Measurements from ENCODE around the gene VAV2. TPM values are rescaled to one million over a fixed set of nuclear protein-coding genes. Genes with fewer than 3 reads are reported as not detected.

VAV2 gene
- total and polyA plus RNA-seq, 5 donors: 4.7 to 11.4 (median 7.4) TPM

DNA sequence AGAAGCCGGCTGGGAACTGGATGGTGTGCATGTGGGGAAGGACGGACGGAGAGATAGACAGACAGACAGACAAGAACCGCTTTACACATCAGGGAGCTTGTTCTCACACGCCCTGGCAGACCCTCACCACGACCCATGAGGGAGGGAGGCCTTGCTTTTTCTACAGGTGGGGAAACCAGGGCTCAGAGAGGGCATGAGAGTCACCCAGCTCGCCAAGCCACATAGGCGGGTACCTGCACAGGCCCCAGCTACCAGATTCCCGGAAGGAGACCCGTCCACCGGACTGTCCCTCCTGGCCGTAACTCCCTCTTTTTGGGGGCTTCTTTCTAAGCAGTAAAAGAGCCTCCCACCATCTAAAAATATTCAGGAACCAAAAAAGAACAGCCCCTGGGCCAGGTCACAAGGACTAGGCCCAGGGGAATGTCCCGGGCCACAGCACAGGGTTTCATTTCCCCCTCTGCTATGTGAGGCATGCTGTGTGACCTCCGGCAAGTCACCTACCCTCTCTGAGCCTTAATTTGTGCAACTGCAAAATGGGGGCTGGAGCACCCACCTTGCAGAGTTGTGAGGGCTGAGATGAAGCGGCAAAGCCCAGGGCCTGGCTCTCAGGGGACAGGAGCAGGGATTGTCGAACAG lies 169.6 kb downstream of the VAV2 start:
- intact Hi-C loops (cut with DNase I): loop anchor here in 1 of 4 donors (10.0 kb wide), 1 partner anchor 72 kb away; no protein-coding TSS in a partner anchor
- ATAC-seq: no peak
- H3K27me3 ChIP-seq (ENCODE audit: control insufficient read depth, insufficient read depth): no peaks in the 10 kb centered on the region
- no peak overlapping the region for H3K4me3 ChIP-seq (ENCODE audit: low read length)
- no peaks in the 10 kb centered on the region for H3K4me1 ChIP-seq (ENCODE audit: control insufficient read depth, insufficient read depth, low read length)
- no peak overlapping the region for H3K27ac ChIP-seq (ENCODE audit: low read length)
- H3K9me3 ChIP-seq (ENCODE audit: control insufficient read depth, low read length): no peaks in the 10 kb centered on the region
- WGBS: 95% methylated on average over 16 of the region's 16 CpGs
- no peak for DNase-seq

DNA sequence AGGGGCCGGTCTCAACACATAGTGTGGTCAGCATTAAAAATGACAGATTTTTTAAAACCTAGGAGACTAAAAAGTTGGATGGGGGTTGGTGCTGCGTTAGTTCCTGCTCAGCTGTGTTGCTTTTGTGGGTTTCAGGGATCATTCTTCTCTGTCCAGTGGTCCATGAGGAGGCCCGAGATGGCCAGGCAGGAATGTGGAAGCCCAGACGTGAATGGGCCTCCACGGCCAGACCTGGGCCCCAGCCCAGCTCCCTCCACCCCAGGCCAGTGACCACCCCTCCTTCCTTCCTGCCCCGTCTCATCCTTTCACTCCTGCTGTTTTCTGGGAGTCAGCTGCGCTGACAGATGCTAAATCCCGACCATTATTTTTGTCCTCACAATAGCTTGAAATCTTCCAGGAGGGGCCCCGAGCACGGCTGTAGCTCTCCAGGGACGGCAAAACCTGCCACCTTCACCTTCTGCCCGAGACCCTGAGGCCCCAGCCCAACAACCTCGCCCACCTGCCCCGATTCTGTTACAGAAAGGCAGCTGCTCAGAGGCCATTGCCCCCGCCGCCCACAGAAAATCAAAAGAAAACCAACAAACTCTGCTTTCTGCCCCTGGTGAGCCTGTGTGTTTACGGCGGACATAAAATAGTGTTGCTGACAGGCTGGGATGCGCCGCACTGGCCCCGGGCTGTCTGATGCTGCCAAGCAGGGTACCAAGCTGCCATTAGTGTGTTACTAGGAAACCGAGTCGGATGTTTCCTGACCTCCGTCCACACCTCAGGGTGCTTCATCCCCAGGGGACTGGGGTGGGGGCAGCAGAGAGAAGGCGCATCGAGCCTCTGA lies 170.3 kb downstream of the VAV2 start:
- H3K4me1 ChIP-seq (ENCODE audit: control insufficient read depth, insufficient read depth, low read length): no peaks in the 10 kb centered on the region
- intact Hi-C loops (cut with DNase I): loop anchor here in 1 of 4 donors (10.0 kb wide), 1 partner anchor 73 kb away; no protein-coding TSS in a partner anchor
- DNase-seq: peak in 1 of 3 donors; percentile 15
- H3K9me3 ChIP-seq (ENCODE audit: control insufficient read depth, low read length): no peaks in the 10 kb centered on the region
- H3K4me3 ChIP-seq (ENCODE audit: low read length): no peak overlapping the region
- H3K27me3 ChIP-seq (ENCODE audit: control insufficient read depth, insufficient read depth): no peaks in the 10 kb centered on the region
- no peak overlapping the region for H3K27ac ChIP-seq (ENCODE audit: low read length)
- WGBS: 86% methylated on average over 26 of the region's 26 CpGs
- no peak for ATAC-seq

DNA sequence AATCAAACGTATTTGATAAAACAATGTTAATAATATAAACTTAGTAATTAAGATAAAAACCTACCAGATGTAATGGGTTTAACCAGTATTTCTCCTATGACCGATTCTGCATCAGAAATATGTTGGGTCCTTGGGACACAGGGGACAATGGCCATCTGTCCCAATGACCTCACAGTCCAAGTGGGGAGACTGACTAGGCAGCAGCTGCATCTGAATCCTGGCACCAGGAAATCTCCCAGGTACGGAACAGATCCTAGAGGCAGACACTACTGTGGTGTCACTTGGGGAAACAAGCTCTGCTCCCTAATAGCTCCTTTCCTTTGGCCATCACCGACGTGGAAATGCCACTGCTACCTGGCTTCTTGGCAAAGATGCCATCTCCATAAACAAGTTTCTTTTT lies 172.2 kb downstream of the VAV2 start:
- Histone ChIP-seq H3K27me3 (ENCODE audit: control insufficient read depth, insufficient read depth) (no peaks in the 10 kb centered on the region), H3K4me3 (ENCODE audit: low read length) (no peak overlapping the region), H3K4me1 (ENCODE audit: control insufficient read depth, insufficient read depth, low read length) (no peaks in the 10 kb centered on the region), H3K27ac (ENCODE audit: low read length) (no peak overlapping the region), H3K9me3 (ENCODE audit: control insufficient read depth, low read length) (no peaks in the 10 kb centered on the region)
- 92% methylated on average over 5 of the region's 5 CpGs for WGBS
- ATAC-seq (no peak), DNase-seq (no peak)
- intact Hi-C loops (cut with DNase I): loop anchor here in 1 of 4 donors (10.0 kb wide), 1 partner anchor 75 kb away; no protein-coding TSS in a partner anchor

DNA sequence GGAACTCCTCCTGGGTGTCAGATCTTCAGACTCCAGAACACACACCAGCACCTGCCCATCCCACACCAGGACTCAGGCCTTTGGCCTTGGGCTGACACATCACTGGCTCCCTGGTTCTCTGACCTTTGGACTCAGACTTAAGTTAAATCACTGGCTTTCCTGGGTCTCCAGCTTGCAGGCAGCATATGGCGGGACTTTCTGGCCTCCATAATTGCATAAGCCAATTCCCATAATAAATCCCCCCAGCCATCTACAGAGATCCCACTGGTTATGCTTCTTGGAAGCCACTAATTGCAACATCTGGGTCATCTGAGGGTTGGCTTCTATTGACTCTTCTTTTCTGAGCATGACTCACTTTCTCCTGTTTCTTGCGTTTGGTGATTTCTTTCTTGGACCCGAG lies 173.7 kb downstream of the VAV2 start:
- Histone ChIP-seq H3K4me1 (ENCODE audit: control insufficient read depth, insufficient read depth, low read length) (peaks cover 4% of the 10 kb centered on the region), H3K27me3 (ENCODE audit: control insufficient read depth, insufficient read depth) (no peaks in the 10 kb centered on the region), H3K27ac (ENCODE audit: low read length) (no peak overlapping the region), H3K9me3 (ENCODE audit: control insufficient read depth, low read length) (no peaks in the 10 kb centered on the region), H3K4me3 (ENCODE audit: low read length) (no peak overlapping the region)
- no peak for ATAC-seq
- no peak for DNase-seq
- 91% methylated on average over 3 of the region's 3 CpGs for WGBS
- intact Hi-C loops (cut with DNase I): no loop called here

DNA sequence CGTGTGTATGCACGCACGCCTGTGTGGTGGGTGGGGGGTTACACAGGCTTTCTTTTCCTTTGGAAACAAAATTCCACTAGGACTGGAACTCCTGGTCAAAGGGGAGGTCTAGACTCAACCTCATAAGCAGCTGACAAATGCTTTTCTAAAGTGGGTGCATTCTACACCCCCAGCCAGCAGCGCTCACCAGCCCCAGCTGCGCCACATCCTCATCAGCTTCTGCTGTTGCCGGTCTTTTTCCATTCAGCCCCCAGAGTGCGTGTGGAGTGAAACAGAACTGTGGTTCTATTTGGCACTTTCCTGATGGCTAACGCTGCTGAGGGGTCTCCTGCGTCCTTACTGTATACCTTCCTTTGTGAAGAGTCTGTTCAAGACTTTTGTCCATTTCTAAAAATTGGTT lies 176.3 kb downstream of the VAV2 start:
- Histone ChIP-seq H3K4me1 (ENCODE audit: control insufficient read depth, insufficient read depth, low read length) (peaks cover 4% of the 10 kb centered on the region), H3K9me3 (ENCODE audit: control insufficient read depth, low read length) (no peaks in the 10 kb centered on the region), H3K27me3 (ENCODE audit: control insufficient read depth, insufficient read depth) (no peaks in the 10 kb centered on the region), H3K4me3 (ENCODE audit: low read length) (no peak overlapping the region), H3K27ac (ENCODE audit: low read length) (no peak overlapping the region)
- 96% methylated on average over 9 of the region's 9 CpGs for WGBS
- ATAC-seq: no peak
- intact Hi-C loops (cut with DNase I): no loop called here
- DNase-seq: no peak

DNA sequence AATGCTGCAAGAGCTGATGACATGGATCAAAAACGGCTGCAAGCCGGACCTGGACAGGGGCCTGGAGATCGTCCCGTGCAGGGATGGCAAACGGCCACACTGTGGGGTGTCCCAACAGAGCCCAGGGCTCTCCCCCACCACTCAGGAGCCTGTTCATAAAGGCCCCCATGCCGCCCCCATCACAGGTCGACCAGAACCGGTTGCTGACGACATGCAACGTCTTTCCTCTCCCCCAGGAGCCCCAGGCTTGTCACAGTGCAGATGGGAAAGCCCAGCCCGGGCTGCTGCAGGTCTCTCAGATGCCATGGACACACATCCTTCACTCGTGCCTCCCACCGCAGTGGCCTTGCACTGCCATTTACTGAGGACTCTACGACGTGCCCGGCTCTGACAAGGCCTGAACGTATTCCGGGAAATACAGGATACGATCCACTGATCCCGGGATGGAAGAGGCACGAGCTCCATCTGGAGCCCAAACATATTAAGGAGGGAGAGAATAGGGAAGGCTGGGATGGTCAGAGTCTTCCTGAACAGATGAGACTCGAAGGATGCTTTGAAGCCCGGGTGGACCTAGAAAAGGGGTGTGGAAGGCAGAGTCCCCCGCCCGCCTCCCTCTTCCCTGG lies 177.4 kb downstream of the VAV2 start:
- intact Hi-C loops (cut with DNase I): no loop called here
- WGBS: 49% methylated on average over 25 of the region's 25 CpGs
- no peak overlapping the region for H3K4me3 ChIP-seq (ENCODE audit: low read length)
- no peaks in the 10 kb centered on the region for H3K27me3 ChIP-seq (ENCODE audit: control insufficient read depth, insufficient read depth)
- no peaks in the 10 kb centered on the region for H3K9me3 ChIP-seq (ENCODE audit: control insufficient read depth, low read length)
- ATAC-seq (peak in 1 of 2 donors; percentile 5), DNase-seq (peak in 1 of 3 donors; percentile 87)
- H3K4me1 ChIP-seq (ENCODE audit: control insufficient read depth, insufficient read depth, low read length): peaks cover 4% of the 10 kb centered on the region
- no peak overlapping the region for H3K27ac ChIP-seq (ENCODE audit: low read length)

DNA sequence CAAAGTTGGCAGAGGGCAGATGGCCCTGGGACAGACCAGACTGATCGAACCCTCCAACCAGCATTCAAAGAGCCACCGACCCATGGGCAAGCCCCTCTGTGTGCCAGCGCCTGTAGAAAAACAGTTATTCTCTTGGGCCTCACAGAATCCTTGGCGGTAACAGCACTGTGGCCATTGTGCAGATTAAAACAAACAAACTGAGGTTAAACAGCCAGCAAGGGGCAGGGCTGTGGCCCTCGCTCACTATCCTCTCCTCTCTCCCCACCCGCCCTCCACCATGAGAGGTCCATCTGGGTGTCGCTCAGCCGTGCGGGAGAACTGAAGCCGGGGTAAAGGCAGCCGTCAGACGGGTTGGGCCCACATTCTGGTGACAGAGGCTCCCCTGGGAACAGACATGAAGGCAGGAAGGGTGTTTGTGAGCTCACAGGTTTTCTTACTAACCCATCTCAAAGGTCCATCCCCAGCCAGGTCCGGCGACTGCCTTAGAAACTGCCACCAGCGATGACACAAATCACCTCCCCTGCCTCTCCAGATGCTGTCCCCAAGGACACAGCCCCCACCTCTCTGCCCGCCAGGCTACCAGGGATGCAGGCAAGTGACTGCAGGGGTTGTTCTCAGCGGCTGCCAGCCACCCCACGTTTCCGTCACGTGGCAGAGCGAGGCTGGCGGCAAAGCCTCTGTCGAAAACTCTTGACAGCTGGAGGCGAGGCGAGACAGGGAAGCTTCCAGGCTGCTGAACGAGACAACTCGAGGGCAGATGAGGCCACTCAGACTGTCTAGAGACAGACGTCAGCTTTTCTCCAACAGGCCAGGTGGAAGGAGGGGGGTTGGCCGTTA lies 178.2 kb downstream of the VAV2 start:
- WGBS: 61% methylated on average over 29 of the region's 29 CpGs
- Histone ChIP-seq H3K4me3 (ENCODE audit: low read length) (no peak overlapping the region), H3K27ac (ENCODE audit: low read length) (no peak overlapping the region), H3K9me3 (ENCODE audit: control insufficient read depth, low read length) (no peaks in the 10 kb centered on the region), H3K27me3 (ENCODE audit: control insufficient read depth, insufficient read depth) (no peaks in the 10 kb centered on the region), H3K4me1 (ENCODE audit: control insufficient read depth, insufficient read depth, low read length) (peaks cover 4% of the 10 kb centered on the region)
- ATAC-seq (peak; percentile 83 to 91), DNase-seq (peak in 2 of 3 donors; percentile 80 to 84)
- intact Hi-C loops (cut with DNase I): no loop called here

DNA sequence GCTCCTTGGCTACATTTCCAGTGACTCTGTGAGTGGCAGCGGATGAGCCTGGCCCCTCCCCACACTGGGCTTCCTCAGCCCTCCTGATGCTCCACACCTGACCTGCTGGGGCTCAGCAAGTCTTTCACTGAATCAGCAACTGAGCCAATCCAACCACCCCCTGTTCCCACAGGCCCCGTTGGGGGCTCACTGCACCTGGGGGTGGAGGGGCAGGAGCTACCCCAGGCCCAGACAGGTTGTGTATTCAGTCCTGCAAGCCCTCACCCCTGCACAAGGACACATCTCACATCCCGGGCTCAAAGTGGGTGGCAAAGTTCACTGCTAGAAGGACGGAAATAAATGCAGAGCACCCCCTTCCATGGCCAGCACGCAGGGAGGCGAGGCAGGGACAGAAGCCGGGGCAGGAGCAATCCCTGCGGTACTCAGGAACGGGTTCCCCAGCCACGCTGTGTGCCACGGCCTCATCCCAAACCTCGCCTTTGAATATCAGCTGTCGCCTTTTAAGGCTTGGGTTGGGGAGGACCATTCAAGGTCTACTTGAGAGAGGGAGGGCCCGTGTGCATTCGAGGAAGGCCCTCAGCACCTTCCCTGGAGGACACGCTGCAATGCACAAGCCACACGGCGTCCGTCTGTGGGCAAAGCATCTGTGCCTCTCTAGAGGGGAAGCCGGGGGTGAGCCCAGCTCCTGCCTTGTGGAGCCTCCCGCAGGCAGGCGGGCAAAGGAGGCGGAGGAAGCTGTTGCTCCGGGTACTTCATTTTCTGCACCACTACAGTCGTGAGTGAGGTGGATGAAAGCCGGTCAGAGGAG lies 179.0 kb downstream of the VAV2 start:
- H3K27ac ChIP-seq (ENCODE audit: low read length): no peak overlapping the region
- intact Hi-C loops (cut with DNase I): no loop called here
- H3K4me1 ChIP-seq (ENCODE audit: control insufficient read depth, insufficient read depth, low read length): peaks cover 4% of the 10 kb centered on the region
- no peaks in the 10 kb centered on the region for H3K9me3 ChIP-seq (ENCODE audit: control insufficient read depth, low read length)
- H3K4me3 ChIP-seq (ENCODE audit: low read length): no peak overlapping the region
- no peaks in the 10 kb centered on the region for H3K27me3 ChIP-seq (ENCODE audit: control insufficient read depth, insufficient read depth)
- ATAC-seq (no peak), DNase-seq (peak in 2 of 3 donors; percentile 12 to 42)
- 95% methylated on average over 26 of the region's 26 CpGs for WGBS

DNA sequence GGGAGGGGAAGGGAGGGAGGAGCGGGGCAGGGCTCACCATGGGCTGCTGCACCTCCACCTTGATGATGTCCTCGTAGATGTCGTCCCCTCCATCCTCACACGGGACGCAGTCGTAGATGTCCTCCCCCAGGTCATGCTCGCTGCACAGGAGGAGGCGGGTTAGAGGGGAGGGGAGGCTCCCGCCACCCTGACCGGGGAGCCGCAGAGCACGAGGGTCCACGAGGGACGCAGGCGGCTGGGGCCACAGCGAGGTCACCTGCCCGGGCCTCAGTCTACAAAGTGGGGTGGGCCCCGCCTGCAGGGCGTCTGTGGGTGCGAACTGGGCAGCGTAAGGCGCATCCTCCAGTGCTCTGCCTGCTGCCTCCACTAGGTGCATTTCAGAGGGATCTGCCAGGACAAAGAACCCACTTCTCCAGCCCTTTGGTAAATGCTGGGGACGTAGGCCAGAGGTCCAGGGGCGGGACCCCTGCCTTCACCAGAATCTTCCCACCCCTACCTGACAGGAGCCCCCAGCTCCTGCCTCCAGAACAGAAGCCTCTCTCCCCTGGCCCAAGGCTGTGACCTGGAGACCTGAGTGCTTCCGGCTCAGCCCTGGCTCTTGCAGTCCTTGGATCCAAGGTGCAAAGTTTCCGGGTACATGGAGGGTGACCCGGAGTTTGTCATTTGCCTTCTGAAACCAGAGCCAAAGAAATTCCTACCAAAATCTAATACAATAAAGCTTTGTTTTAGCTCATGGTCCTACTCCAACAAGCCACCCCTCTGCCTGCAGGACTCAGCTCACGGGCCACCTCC lies 179.9 kb downstream of the VAV2 start:
- intact Hi-C loops (cut with DNase I): no loop called here
- H3K9me3 ChIP-seq (ENCODE audit: control insufficient read depth, low read length): no peaks in the 10 kb centered on the region
- H3K27me3 ChIP-seq (ENCODE audit: control insufficient read depth, insufficient read depth): no peaks in the 10 kb centered on the region
- H3K27ac ChIP-seq (ENCODE audit: low read length): no peak overlapping the region
- no peak for ATAC-seq
- peaks cover 4% of the 10 kb centered on the region for H3K4me1 ChIP-seq (ENCODE audit: control insufficient read depth, insufficient read depth, low read length)
- DNase-seq: peak in 1 of 3 donors; percentile 45
- WGBS: 97% methylated on average over 28 of the region's 28 CpGs
- no peak overlapping the region for H3K4me3 ChIP-seq (ENCODE audit: low read length)

Measured in right cardiac atrium (tissue), 5 donors.